Mononuclear cell (primary cell): ENCODE results near the gene SOBP. TPM values are rescaled to one million over a fixed set of nuclear protein-coding genes. Genes with fewer than 3 reads are reported as not detected.
A peak's percentile ranks its signal among the peaks of the same experiment; 100 is the strongest.

ENCODE experiments used
- H3K27me3 ChIP-seq: 2 replicates; pipeline ENCODE4 v1.6.0; 2011; ENCODE audit warnings: low read length, control low read depth; ENCODE audit not compliant: insufficient read depth
- H3K4me1 ChIP-seq: 2 replicates; pipeline ENCODE4 v1.5.1; 2011; ENCODE audit warnings: mild to moderate bottlenecking, low read length, control low read depth; ENCODE audit not compliant: insufficient read depth
- H3K4me3 ChIP-seq: 2 replicates; pipeline ENCODE4 v1.5.1; 2011; ENCODE audit warnings: mild to moderate bottlenecking, low read length, moderate library complexity
- H3K9me3 ChIP-seq: 2 replicates; pipeline ENCODE4 v1.5.1; 2011; ENCODE audit warnings: low read depth, mild to moderate bottlenecking, control low read depth, low read length
- total RNA-seq: library from RNA; depleted of rRNA; stranded (reverse); fragments of >200 nt; gene quantifications from one replicate; pipeline ENCODE4 v1.2.3, GENCODE V29; 2012

Gene SOBP
- total RNA-seq, 1 donor = 0.10 TPM

DNA sequence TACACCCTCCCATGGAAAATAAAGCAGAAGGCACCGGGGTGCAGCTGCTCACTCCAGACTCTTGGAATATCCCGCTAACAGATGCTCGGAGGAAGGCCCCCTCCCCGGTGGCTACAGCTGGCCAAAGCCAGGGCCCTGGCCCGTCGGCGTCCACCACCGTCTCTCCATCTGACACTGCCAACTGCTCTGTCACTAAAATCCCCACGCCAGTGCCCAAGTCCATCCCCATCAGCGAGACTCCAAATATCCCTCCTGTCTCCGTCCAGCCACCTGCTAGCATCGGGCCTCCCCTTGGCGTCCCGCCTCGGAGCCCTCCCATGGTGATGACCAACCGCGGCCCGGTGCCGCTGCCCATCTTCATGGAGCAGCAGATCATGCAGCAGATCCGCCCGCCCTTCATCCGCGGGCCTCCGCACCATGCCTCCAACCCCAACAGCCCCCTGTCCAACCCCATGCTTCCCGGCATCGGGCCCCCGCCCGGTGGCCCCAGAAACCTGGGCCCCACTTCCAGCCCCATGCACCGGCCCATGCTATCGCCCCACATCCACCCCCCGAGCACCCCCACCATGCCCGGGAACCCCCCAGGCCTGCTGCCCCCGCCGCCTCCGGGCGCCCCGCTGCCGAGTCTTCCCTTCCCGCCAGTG is 143.9 kb downstream of the SOBP start:
- H3K27me3 ChIP-seq = peaks cover 67% of the 10 kb centered on the region
- no peak overlapping the region for H3K4me3 ChIP-seq
- no peaks in the 10 kb centered on the region for H3K9me3 ChIP-seq
- peaks cover 10% of the 10 kb centered on the region for H3K4me1 ChIP-seq

DNA sequence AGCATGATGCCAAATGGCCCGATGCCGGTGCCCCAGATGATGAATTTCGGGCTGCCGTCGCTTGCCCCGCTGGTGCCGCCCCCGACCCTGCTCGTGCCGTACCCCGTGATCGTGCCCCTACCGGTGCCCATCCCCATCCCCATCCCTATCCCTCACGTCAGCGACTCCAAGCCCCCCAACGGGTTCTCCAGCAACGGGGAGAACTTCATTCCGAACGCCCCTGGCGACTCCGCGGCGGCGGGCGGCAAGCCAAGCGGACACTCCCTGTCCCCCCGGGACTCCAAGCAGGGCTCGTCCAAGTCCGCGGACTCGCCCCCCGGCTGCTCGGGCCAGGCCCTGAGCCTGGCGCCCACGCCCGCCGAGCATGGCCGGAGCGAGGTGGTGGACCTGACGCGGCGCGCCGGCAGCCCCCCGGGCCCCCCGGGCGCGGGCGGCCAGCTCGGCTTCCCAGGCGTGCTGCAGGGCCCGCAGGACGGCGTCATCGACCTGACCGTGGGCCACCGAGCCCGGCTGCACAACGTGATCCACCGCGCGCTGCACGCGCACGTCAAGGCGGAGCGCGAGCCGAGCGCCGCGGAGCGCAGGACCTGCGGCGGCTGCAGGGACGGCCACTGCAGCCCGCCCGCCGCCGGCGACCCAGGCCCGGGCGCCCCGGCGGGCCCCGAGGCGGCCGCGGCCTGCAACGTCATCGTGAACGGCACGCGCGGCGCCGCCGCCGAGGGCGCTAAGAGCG is 144.6 kb downstream of the SOBP start:
- peaks cover 65% of the 10 kb centered on the region for H3K27me3 ChIP-seq

DNA sequence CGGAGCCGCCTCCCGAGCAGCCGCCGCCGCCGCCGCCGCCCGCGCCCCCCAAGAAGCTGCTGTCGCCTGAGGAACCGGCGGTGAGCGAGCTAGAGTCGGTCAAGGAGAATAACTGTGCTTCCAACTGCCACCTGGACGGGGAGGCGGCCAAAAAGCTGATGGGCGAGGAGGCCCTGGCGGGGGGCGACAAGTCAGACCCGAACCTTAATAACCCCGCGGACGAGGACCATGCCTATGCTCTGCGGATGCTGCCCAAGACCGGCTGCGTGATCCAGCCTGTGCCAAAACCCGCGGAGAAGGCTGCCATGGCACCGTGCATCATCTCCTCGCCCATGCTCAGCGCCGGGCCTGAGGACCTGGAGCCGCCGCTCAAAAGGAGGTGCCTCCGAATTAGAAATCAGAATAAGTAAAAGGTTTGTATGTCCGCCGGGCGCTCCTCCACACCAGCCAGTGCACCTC is 145.2 kb downstream of the SOBP start:
- Histone ChIP-seq H3K4me1 (peaks cover 10% of the 10 kb centered on the region), H3K27me3 (peaks cover 64% of the 10 kb centered on the region), H3K4me3 (no peak overlapping the region)

More for the DNA sequence above, 144.6 kb downstream of the SOBP start:
- Histone ChIP-seq H3K4me1 (peaks cover 10% of the 10 kb centered on the region), H3K9me3 (no peaks in the 10 kb centered on the region), H3K4me3 (peak overlapping the region; percentile 9)

DNA sequence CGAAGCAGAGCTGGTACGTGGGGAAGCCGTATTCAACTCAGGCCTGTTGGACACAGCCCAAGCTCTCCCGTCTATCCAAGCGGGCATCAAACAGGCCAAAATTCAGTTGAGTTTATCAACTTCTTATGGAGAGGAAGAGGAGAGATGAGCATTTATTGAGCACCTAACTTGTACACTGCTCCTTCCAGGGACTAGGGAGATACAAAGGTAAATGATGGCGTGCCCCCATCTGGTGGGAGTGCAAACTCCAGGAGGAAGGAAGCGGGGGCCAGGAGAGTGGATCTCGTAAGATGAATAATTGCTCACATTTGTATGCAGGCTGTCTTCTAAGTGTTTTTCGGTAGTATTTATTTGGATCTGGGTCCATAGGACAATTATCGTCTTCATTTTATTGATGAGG is 146.6 kb downstream of the SOBP start:
- H3K4me3 ChIP-seq = no peak overlapping the region
- peaks cover 50% of the 10 kb centered on the region for H3K27me3 ChIP-seq
- H3K9me3 ChIP-seq = no peaks in the 10 kb centered on the region
- H3K4me1 ChIP-seq = peaks cover 18% of the 10 kb centered on the region

More for the DNA sequence above, 145.2 kb downstream of the SOBP start:
- H3K9me3 ChIP-seq = no peaks in the 10 kb centered on the region

DNA sequence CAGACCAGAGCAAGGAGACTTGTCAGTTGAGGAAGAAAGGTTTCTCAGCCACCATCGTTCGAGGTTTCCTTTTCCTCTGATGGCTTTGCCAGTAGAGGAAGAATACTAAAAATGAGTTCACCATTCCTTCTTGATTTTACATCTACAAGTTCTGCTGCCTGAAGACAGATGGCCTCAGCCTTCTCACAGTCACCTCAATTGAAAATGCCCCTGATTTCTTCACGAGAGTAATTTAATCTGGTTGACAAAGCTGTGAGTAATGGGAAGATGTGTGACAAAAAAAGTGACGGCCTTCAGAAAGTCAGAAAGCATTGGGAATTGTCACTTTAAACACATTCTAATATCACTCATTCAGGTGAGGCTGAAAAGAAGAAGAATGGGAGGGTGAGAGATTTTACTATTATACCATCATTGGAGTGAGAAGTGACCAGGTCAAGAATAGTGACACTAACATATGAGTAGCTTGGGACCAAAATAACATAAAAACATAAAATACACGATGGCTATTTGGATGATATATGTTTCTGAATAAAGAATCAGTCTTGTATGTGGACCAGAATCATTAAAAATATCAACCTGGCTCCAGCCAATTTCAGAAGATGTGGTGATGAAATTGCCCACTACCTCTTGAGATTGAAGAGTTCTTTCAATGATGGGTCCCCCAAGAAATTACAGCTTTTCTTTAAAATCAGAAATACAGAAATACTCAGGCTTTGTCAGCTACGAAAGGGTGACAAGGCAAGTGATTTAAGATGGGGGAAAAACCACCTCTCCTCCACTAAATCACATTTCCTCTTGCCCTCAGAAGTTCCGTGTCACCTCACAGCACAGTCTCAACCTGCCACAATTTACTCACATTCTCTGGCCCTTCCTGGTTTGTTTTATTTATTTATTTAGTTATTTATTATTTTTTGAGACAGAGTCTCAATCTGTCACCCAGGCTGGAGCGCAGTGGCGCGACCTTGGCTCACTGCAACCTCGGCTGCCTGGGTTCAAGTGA is 147.7 kb downstream of the SOBP start:
- Histone ChIP-seq H3K4me3 (no peak overlapping the region), H3K9me3 (no peaks in the 10 kb centered on the region), H3K27me3 (peaks cover 40% of the 10 kb centered on the region), H3K4me1 (peaks cover 25% of the 10 kb centered on the region)

DNA sequence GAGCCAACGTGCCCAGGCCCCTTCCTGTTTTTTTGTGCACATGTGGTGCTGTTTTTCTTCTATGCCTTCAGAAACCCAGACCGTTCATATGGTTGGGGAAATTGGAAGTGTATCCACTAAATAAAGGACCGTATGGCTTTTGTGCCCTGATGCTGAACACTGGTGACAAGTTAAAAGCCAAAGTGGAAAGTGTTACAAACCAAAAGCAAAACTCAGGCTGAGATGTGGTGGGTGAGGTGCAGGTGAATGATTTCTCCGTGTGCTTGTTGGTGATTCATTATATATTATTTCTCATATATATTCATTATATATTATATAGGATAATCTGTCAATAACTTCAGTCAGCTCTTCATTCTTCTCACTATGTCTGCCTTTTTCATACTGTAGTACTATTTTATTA is 148.6 kb downstream of the SOBP start:
- Histone ChIP-seq H3K4me1 (peaks cover 25% of the 10 kb centered on the region), H3K27me3 (peaks cover 32% of the 10 kb centered on the region), H3K4me3 (no peak overlapping the region), H3K9me3 (no peaks in the 10 kb centered on the region)

DNA sequence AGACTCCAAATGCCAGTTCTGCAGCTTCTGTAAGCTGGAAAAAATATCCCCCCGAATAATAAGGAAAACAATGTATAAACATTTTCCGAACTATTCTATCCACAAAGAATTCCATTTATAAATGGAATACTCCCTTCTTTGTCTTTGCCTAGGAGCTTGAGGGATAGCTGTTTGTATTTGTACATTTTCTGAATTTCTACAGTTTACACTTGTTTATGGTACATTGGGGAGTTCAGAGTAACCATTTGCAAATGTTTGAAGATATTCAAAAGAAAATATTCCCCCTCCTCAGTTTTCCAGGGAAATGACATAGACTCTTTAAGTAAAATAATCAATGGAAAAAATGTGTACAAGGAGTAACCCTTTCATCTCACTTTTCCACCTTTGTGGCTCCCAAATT is 149.6 kb downstream of the SOBP start:
- peaks cover 27% of the 10 kb centered on the region for H3K27me3 ChIP-seq
- H3K4me1 ChIP-seq = peaks cover 22% of the 10 kb centered on the region

DNA sequence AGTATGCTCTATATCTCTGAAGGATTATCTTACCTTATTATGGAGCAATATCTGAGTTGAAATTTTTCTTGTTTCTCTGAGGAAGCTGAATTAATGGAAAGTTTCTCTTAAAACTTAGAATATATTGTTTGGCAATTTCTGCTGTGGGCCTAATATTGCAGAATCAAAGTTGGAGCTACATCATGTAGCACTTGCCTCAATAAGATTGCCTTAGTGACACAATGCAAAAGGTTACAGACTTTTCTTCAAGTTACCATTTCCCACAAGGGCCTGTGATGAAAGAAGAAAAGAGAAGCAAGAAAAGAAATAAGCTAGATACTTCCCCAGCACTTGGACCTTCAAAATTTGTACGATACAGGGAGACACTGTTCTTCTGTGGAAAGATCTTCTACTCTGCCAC is 151.2 kb downstream of the SOBP start:
- peaks cover 16% of the 10 kb centered on the region for H3K27me3 ChIP-seq
- peaks cover 25% of the 10 kb centered on the region for H3K4me1 ChIP-seq
- no peaks in the 10 kb centered on the region for H3K9me3 ChIP-seq
- no peak overlapping the region for H3K4me3 ChIP-seq

More for the DNA sequence above, 149.6 kb downstream of the SOBP start:
- no peak overlapping the region for H3K4me3 ChIP-seq
- H3K9me3 ChIP-seq = no peaks in the 10 kb centered on the region

DNA sequence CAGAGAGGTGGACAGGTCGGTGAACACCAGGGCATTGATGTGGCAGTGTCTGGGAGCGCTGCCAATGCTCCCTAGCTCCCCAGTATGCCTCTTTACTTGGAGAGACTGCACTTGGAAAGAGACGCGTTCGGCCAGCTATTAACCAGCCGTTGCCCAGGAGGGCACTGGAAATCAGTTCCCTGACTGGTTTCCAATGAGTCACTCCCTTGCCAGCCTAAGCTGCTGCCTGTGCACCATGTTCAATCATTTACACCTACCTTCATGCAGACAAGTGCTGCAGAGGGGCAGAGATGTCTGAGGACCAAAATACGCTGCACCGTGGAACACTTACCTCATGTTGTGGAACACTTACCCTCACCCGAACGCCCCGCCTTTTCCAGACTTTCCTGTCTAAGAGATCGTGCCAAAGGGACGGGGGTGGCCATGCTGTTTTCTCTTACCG is 151.6 kb downstream of the SOBP start:
- peaks cover 29% of the 10 kb centered on the region for H3K4me1 ChIP-seq
- H3K27me3 ChIP-seq = peaks cover 14% of the 10 kb centered on the region
- H3K4me3 ChIP-seq = no peak overlapping the region
- no peaks in the 10 kb centered on the region for H3K9me3 ChIP-seq

DNA sequence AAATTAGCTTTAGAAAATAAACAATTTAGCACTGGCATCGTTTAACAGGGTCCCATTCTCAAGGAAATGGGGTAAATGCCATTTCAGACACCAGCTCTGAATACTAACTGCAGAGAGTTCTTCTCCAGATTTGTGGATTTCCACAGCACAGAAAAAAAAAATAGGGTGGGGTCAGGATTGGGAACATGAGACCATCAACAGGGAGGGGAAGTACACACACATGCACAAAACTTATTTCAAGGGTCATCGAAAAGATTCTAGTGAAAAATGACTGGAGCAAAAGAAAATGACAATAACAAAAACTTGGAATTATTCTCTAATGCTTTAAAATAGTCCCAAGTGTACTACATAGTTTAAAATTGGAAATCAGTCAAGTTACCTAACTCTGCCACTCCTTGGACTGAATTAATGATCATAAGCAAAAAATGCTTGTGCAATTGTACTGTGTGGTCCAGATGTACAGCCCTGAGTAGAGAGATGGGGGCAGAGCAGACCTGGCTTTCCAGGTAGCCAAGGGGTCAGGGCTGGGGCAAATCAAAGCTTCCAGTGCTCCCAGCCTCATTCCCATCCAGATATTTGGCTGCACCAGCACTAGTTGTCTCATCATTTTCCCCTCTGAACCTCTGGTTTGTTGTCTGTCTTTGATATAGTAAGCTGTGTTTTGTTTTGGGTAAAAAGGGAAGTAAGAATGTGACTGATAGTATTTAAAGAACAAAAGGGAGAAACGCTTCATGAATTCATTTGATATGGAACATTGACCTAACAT is 152.4 kb downstream of the SOBP start:
- no peak overlapping the region for H3K4me3 ChIP-seq
- peaks cover 36% of the 10 kb centered on the region for H3K4me1 ChIP-seq

DNA sequence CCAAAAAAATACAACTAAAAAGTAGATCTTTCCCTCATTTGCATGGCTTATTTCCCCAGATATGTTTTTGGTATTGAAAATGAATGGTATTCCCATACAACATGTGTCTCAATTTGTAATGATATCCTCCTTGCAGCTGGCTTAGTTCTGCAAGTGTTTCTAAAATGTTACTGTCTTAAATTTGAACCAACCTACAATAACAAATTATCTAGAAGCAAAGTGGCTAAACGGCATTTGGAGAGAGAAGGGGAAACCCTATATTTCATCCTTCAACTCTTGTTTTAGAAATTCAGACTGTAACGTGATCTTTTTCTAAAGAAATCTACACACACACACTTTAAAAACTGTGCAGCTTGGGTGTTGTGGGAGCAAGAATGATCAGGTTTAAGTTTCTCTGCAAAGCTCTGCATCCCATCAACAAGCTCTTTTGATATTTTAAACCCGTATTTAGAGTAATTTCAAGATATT is 153.0 kb downstream of the SOBP start:
- Histone ChIP-seq H3K4me1 (peaks cover 36% of the 10 kb centered on the region), H3K4me3 (no peak overlapping the region), H3K27me3 (peaks cover 7% of the 10 kb centered on the region), H3K9me3 (no peaks in the 10 kb centered on the region)

More for the DNA sequence above, 152.4 kb downstream of the SOBP start:
- Histone ChIP-seq H3K27me3 (peaks cover 12% of the 10 kb centered on the region), H3K9me3 (no peaks in the 10 kb centered on the region)

DNA sequence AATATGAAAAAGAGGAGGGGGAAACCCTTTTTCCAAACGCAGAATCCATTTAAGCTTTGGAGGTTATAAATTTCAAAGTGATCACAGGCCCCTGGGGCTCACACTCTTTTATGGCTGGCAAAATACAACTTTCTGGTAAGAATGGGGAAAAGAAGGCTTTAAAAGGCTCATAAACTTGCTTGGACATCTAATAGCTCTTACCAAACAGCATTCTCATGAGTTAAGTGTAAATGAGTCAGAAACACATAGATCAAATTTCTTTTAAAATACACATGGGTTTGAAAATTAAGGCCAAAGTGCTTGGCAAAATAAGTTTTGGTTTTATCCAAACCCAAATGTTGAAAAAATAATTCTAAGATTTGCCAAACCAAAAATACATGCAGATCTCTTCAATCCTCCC is 154.6 kb downstream of the SOBP start:
- peaks cover 33% of the 10 kb centered on the region for H3K4me1 ChIP-seq
- H3K4me3 ChIP-seq = no peak overlapping the region
- H3K9me3 ChIP-seq = no peaks in the 10 kb centered on the region
- peaks cover 5% of the 10 kb centered on the region for H3K27me3 ChIP-seq

DNA sequence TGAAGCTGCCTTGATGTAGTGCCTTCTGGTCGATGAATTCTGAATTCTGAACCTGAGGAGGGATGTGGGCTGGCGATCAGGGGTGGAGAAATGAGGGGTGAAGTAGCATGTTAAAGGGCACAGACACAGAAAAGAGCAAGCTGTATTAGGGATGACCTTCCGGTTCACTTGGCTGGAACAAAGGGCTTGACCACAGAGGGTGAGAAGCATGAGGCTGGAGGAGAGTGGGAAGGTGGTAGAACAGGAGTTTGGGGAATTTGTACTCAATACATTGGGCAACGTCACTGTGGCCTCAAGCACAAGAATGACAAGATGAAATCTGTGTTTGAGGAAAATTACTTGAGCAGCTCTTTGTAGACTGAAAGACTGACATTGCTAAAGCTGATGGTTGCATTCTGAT is 155.8 kb downstream of the SOBP start:
- no peaks in the 10 kb centered on the region for H3K9me3 ChIP-seq
- H3K4me1 ChIP-seq = peaks cover 32% of the 10 kb centered on the region
- H3K4me3 ChIP-seq = no peak overlapping the region
- no peaks in the 10 kb centered on the region for H3K27me3 ChIP-seq

DNA sequence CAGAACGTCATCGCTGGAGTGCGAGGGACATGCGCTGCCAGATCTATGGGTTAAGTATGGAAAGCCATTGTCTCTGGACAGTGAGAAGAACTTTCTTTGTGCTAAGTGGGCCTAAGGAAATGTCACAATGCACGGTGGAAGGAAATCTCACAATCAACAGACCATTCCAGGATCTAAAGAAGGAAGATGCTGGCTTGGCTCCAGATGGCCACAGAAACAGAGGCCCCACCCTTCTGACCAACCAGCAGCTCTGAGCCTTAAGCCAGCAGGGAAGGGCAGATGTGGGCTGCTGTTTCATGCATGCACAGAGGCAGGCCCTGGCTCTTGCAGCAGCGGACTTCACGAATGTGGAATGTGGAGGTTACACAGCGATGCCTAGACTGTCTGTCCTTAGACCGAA is 156.3 kb downstream of the SOBP start:
- Histone ChIP-seq H3K4me1 (peaks cover 28% of the 10 kb centered on the region), H3K27me3 (no peaks in the 10 kb centered on the region), H3K9me3 (no peaks in the 10 kb centered on the region), H3K4me3 (no peak overlapping the region)
